WTC11 (cell line): Measurements from ENCODE around the gene FOXP4. TPM values are rescaled to one million over a fixed set of nuclear protein-coding genes. Genes with fewer than 3 reads are reported as not detected.

ENCODE experiments used
- ATAC-seq: fragments of 200-7000 bp; cut with Tn5 transposase; 2 replicates; pipeline ENCODE4 v1.10.0; 2021; ENCODE audit warnings: mild to moderate bottlenecking, moderate library complexity
- CTCF ChIA-PET: fragments of 300-600 bp; sonication (Branson Sonifier 250); formaldehyde crosslinking; loops from one replicate; lab custom pipeline; 2021; ENCODE audit warnings: antibody characterized with exemption; lab: Charles Lee
- POLR2A ChIA-PET: fragments of 350-600 bp; sonication (Branson Sonifier 250); formaldehyde crosslinking; loops from one replicate; lab custom pipeline; 2021; ENCODE audit warnings: antibody characterized with exemption; lab: Charles Lee
- DNase-seq: peaks from one replicate; pipeline ENCODE4 v3.0.0; 2021; ENCODE audit warnings: low spot score
- H3K27ac Mint-ChIP-seq: 2 replicates; pipeline ENCODE4 v1.8.0; 2021; ENCODE audit warnings: mixed read lengths
- H3K27me3 Mint-ChIP-seq: 2 replicates; pipeline ENCODE4 v1.8.0; 2021; ENCODE audit warnings: low read depth, mild to moderate bottlenecking, moderate library complexity, mixed read lengths
- H3K36me3 Mint-ChIP-seq: 2 replicates; pipeline ENCODE4 v1.8.0; 2021; ENCODE audit warnings: mixed read lengths
- H3K4me1 Mint-ChIP-seq: 2 replicates; pipeline ENCODE4 v1.8.0; 2022; ENCODE audit warnings: mixed read lengths
- H3K4me3 Mint-ChIP-seq: 2 replicates; pipeline ENCODE4 v1.8.0; 2021; ENCODE audit warnings: mild to moderate bottlenecking, moderate library complexity, mixed read lengths
- H3K9me3 Mint-ChIP-seq: 2 replicates; pipeline ENCODE4 v1.8.0; 2021; ENCODE audit warnings: mixed read lengths
- CDX4 ChIP-seq: fragments of 250-450 bp; sonication (Bioruptor Pico); IDR thresholded peaks from 2 replicates; pipeline ENCODE4 v1.9.0; 2021; ENCODE audit warnings: moderate library complexity, mild to moderate bottlenecking, inconsistent platforms, borderline replicate concordance
- CREM ChIP-seq: sonication (generic); formaldehyde crosslinking; IDR thresholded peaks from 2 replicates; pipeline ENCODE4 v1.8.1; 2022; ENCODE audit warnings: mild to moderate bottlenecking, missing genetic modification reagents, moderate library complexity
- FOXK1 ChIP-seq: sonication (generic); formaldehyde crosslinking; IDR thresholded peaks from 2 replicates; pipeline ENCODE4 v1.8.0; 2022; ENCODE audit warnings: mild to moderate bottlenecking, moderate library complexity, missing genetic modification reagents
- GTF2I ChIP-seq: fragments of 250-450 bp; sonication (Bioruptor Pico); conservative IDR thresholded peaks from 2 replicates; pipeline ENCODE4 v1.4.0; 2021; ENCODE audit warnings: mild to moderate bottlenecking
- HMGA2 ChIP-seq: fragments of 250-450 bp; sonication (Bioruptor Pico); IDR thresholded peaks from 2 replicates; pipeline ENCODE4 v1.4.0; 2021; ENCODE audit warnings: mild to moderate bottlenecking, moderate library complexity
- IRF2 ChIP-seq: sonication (generic); formaldehyde crosslinking; IDR thresholded peaks from 2 replicates; pipeline ENCODE4 v1.8.0; 2022; ENCODE audit warnings: low read depth, missing genetic modification reagents, borderline replicate concordance
- JUN ChIP-seq: sonication (generic); formaldehyde crosslinking; IDR thresholded peaks from 2 replicates; pipeline ENCODE4 v1.8.0; 2023; ENCODE audit warnings: mild to moderate bottlenecking, missing genetic modification reagents
- SOX15 ChIP-seq: fragments of 250-450 bp; sonication (Bioruptor Pico); IDR thresholded peaks from 2 replicates; pipeline ENCODE4 v1.9.0; 2021; ENCODE audit warnings: mild to moderate bottlenecking
- TCF7 ChIP-seq: sonication (generic); formaldehyde crosslinking; IDR thresholded peaks from 2 replicates; pipeline ENCODE4 v1.8.0; 2022; ENCODE audit warnings: mild to moderate bottlenecking, low read depth, missing genetic modification reagents, moderate library complexity
- TEAD1 ChIP-seq: sonication (generic); formaldehyde crosslinking; IDR thresholded peaks from 2 replicates; pipeline ENCODE4 v1.8.0; 2022; ENCODE audit warnings: mild to moderate bottlenecking, missing genetic modification reagents
- TEAD4 ChIP-seq: sonication (generic); formaldehyde crosslinking; IDR thresholded peaks from 2 replicates; pipeline ENCODE4 v1.8.0; 2022; ENCODE audit warnings: mild to moderate bottlenecking, missing genetic modification reagents
- ZBTB21 ChIP-seq: sonication (generic); formaldehyde crosslinking; IDR thresholded peaks from 2 replicates; pipeline ENCODE4 v1.8.1; 2023; ENCODE audit warnings: mild to moderate bottlenecking, missing genetic modification reagents, borderline replicate concordance
- ZNF138 ChIP-seq: sonication (generic); formaldehyde crosslinking; conservative IDR thresholded peaks from 2 replicates; pipeline ENCODE4 v1.8.1; 2022; ENCODE audit warnings: mild to moderate bottlenecking, moderate library complexity, missing genetic modification reagents
- ZNF219 ChIP-seq: sonication (generic); formaldehyde crosslinking; IDR thresholded peaks from 2 replicates; pipeline ENCODE4 v1.8.0; 2023; ENCODE audit warnings: missing genetic modification reagents, mild to moderate bottlenecking, borderline replicate concordance
- ZNF281 ChIP-seq: sonication (generic); formaldehyde crosslinking; IDR thresholded peaks from 2 replicates; pipeline ENCODE4 v1.8.0; 2023; ENCODE audit warnings: mild to moderate bottlenecking, missing genetic modification reagents
- ZNF512 ChIP-seq: sonication (generic); formaldehyde crosslinking; IDR thresholded peaks from 2 replicates; pipeline ENCODE4 v1.8.1; 2022; ENCODE audit warnings: missing genetic modification reagents, borderline replicate concordance
- total RNA-seq: library from RNA; stranded (reverse); gene quantifications from 3 replicates; pipeline ENCODE4 v1.2.3, GENCODE V29; 2021
- TF ChIP-seq, protein P1 (sequence below): fragments of 200-600 bp; IDR thresholded peaks from 2 replicates; pipeline ENCODE4 v1.8.0; 2022; ENCODE audit warnings: antibody characterized with exemption
- TF ChIP-seq, protein P2 (sequence below): sonication (generic); formaldehyde crosslinking; conservative IDR thresholded peaks from 2 replicates; pipeline ENCODE4 v1.8.1; 2023; ENCODE audit warnings: mild to moderate bottlenecking, low read depth, missing genetic modification reagents, moderate library complexity

The FOXP4 gene
- total RNA-seq, 1 experiment from 2014 or later: 36.6 TPM

DNA sequence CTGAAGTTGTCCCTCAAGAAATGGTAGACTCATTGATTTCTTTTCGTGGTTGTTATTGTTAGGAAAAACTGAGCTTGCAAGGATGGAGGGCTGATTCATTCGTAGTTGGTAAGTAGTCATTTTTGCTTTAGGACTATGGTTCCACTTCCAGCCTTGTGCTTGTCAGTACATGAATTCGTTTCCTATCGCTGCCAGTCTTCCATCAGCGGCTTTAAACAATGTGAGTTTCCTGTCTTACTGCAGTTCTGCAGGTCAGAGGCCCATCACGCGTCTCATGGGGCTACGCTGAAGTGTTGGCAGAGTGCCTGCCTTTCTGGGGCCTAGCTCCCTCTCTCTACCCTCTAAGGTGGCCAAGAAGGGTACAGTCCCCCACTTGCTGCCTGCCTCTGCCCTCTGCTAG lies 80.7 kb downstream of the FOXP4 start:
- CTCF ChIA-PET: interaction anchor here (0.7 kb wide), 1 partner anchor 56 kb away, joined by 3 read pairs; no protein-coding TSS in a partner anchor
- Mint-ChIP-seq H3K4me3 (no peak overlapping the region), H3K27me3 (peaks cover 8% of the 10 kb centered on the region), H3K9me3 (peaks cover 5% of the 10 kb centered on the region), H3K36me3 (peaks cover 3% of the 10 kb centered on the region), H3K27ac (no peak overlapping the region), H3K4me1 (peaks cover 25% of the 10 kb centered on the region)
- POLR2A ChIA-PET: no interaction called here
- ATAC-seq (no peak), DNase-seq (no peak)
- no peak for TF ChIP-seq HMGA2 (CRISPR knock-in tag)
- TF ChIP-seq, protein P1, sequence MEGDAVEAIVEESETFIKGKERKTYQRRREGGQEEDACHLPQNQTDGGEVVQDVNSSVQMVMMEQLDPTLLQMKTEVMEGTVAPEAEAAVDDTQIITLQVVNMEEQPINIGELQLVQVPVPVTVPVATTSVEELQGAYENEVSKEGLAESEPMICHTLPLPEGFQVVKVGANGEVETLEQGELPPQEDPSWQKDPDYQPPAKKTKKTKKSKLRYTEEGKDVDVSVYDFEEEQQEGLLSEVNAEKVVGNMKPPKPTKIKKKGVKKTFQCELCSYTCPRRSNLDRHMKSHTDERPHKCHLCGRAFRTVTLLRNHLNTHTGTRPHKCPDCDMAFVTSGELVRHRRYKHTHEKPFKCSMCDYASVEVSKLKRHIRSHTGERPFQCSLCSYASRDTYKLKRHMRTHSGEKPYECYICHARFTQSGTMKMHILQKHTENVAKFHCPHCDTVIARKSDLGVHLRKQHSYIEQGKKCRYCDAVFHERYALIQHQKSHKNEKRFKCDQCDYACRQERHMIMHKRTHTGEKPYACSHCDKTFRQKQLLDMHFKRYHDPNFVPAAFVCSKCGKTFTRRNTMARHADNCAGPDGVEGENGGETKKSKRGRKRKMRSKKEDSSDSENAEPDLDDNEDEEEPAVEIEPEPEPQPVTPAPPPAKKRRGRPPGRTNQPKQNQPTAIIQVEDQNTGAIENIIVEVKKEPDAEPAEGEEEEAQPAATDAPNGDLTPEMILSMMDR: no peak
- TF ChIP-seq TEAD1: no peak
- no peak for TF ChIP-seq JUN (CRISPR knock-in tag)
- TF ChIP-seq ZBTB21: no peak

DNA sequence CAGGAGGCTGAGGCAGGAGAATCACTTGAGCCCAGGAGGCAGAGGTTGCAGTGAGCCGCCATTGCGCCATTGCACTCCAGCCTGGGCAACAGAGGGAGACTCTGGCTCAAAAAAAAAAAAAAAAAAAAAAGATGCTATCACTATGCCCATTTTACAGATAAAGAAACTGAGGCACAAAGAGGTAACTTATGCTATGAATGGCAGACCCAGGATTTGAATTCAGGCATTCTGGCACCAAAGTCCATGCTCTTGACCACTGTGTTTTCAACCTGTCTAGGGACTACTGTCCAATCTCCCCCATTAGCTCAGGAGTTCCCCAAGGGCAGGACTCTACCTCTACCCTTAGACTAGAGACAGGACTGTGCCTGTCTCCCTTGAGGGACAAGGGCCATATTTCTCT lies 82.9 kb downstream of the FOXP4 start:
- H3K4me1 Mint-ChIP-seq: peaks cover 11% of the 10 kb centered on the region
- TF ChIP-seq CREM (no peak), ZNF219 (CRISPR knock-in tag) (no peak), TCF7 (CRISPR knock-in tag) (no peak), TEAD4 (CRISPR knock-in tag) (no peak), TEAD1 (no peak), ZNF512 (CRISPR knock-in tag) (no peak), SOX15 (no peak), CDX4 (CRISPR knock-in tag) (no peak), ZNF138 (CRISPR knock-in tag) (no peak), FOXK1 (CRISPR knock-in tag) (no peak), IRF2 (CRISPR knock-in tag) (no peak), GTF2I (CRISPR knock-in tag) (no peak), ZNF281 (CRISPR knock-in tag) (no peak)
- TF ChIP-seq, protein P2, sequence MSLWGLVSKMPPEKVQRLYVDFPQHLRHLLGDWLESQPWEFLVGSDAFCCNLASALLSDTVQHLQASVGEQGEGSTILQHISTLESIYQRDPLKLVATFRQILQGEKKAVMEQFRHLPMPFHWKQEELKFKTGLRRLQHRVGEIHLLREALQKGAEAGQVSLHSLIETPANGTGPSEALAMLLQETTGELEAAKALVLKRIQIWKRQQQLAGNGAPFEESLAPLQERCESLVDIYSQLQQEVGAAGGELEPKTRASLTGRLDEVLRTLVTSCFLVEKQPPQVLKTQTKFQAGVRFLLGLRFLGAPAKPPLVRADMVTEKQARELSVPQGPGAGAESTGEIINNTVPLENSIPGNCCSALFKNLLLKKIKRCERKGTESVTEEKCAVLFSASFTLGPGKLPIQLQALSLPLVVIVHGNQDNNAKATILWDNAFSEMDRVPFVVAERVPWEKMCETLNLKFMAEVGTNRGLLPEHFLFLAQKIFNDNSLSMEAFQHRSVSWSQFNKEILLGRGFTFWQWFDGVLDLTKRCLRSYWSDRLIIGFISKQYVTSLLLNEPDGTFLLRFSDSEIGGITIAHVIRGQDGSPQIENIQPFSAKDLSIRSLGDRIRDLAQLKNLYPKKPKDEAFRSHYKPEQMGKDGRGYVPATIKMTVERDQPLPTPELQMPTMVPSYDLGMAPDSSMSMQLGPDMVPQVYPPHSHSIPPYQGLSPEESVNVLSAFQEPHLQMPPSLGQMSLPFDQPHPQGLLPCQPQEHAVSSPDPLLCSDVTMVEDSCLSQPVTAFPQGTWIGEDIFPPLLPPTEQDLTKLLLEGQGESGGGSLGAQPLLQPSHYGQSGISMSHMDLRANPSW: no peak
- TF ChIP-seq, protein P1: no peak
- TF ChIP-seq, all 79 proteins: peak for 0
- DNase-seq (no peak), ATAC-seq (no peak)
- POLR2A ChIA-PET: no interaction called here
- no peaks in the 10 kb centered on the region for H3K36me3 Mint-ChIP-seq
- no peaks in the 10 kb centered on the region for H3K9me3 Mint-ChIP-seq
- no peak overlapping the region for H3K27ac Mint-ChIP-seq
- CTCF ChIA-PET: no interaction called here
- no peak overlapping the region for H3K4me3 Mint-ChIP-seq
- H3K27me3 Mint-ChIP-seq: peaks cover 14% of the 10 kb centered on the region
